HepG2 (cell line): Measurements from ENCODE around the gene SOX12. TPM values are rescaled to one million over a fixed set of nuclear protein-coding genes. Genes with fewer than 3 reads are reported as not detected.

Experiments
- ATF1 ChIP-seq: IDR thresholded peaks from 2 replicates; pipeline ENCODE4 v1.6.1; 2016; ENCODE audit warnings: mild to moderate bottlenecking, control low read depth
- CCDC6 ChIP-seq: sonication (generic); formaldehyde crosslinking; IDR thresholded peaks from 2 replicates; pipeline ENCODE4 v1.8.1; 2022; ENCODE audit warnings: mild to moderate bottlenecking, missing genetic modification reagents, moderate library complexity
- E2F2 ChIP-seq: sonication (generic); formaldehyde crosslinking; IDR thresholded peaks from 2 replicates; pipeline ENCODE4 v1.4.0; 2020; ENCODE audit warnings: missing genetic modification reagents, borderline replicate concordance
- ELF4 ChIP-seq: sonication (generic); formaldehyde crosslinking; IDR thresholded peaks from 2 replicates; pipeline ENCODE4 v1.5.0; 2020; ENCODE audit warnings: missing genetic modification reagents, mild to moderate bottlenecking, moderate library complexity, borderline replicate concordance
- HDAC1 ChIP-seq: sonication (generic); formaldehyde crosslinking; IDR thresholded peaks from 2 replicates; pipeline ENCODE4 v1.5.1; 2020; ENCODE audit warnings: mild to moderate bottlenecking, missing genetic modification reagents
- KDM5B ChIP-seq: sonication (generic); formaldehyde crosslinking; IDR thresholded peaks from 2 replicates; pipeline ENCODE4 v1.4.0; 2020; ENCODE audit warnings: missing genetic modification reagents, mild to moderate bottlenecking, borderline replicate concordance
- MBD4 ChIP-seq: IDR thresholded peaks from 2 replicates; pipeline ENCODE4 v1.6.1; 2012; ENCODE audit warnings: low read length, inconsistent platforms, borderline replicate concordance
- MED13 ChIP-seq: sonication (generic); formaldehyde crosslinking; IDR thresholded peaks from 2 replicates; pipeline ENCODE4 v1.5.0; 2020; ENCODE audit warnings: missing genetic modification reagents
- NFYB ChIP-seq: sonication (generic); formaldehyde crosslinking; IDR thresholded peaks from 2 replicates; pipeline ENCODE4 v1.4.0; 2020; ENCODE audit warnings: missing genetic modification reagents
- NKX3-1 ChIP-seq: sonication (generic); formaldehyde crosslinking; IDR thresholded peaks from 2 replicates; pipeline ENCODE4 v1.5.0; 2020; ENCODE audit warnings: missing genetic modification reagents
- RBFOX2 ChIP-seq: fragments of 200-400 bp; formaldehyde crosslinking; IDR thresholded peaks from 2 replicates; pipeline ENCODE4 v1.6.1; 2017; ENCODE audit warnings: low read depth, mild to moderate bottlenecking, low read length
- REL ChIP-seq: sonication (generic); formaldehyde crosslinking; conservative IDR thresholded peaks from 2 replicates; pipeline ENCODE4 v1.8.0; 2022; ENCODE audit warnings: mild to moderate bottlenecking, missing genetic modification reagents, moderate library complexity
- STAG1 ChIP-seq: sonication (generic); formaldehyde crosslinking; IDR thresholded peaks from 2 replicates; pipeline ENCODE4 v1.4.0; 2020; ENCODE audit warnings: missing genetic modification reagents
- USF2 ChIP-seq, 2 experiments: sonication (generic) in 1 of 2; formaldehyde crosslinking in 1 of 2; IDR thresholded peaks; 2 replicates each; pipeline versions ENCODE4 v1.5.1 to v1.6.1; 2011 to 2020; ENCODE audit warnings: borderline replicate concordance in 1 of 2, low read depth in 1 of 2, low read length in 1 of 2, mild to moderate bottlenecking in 1 of 2, missing genetic modification reagents in 1 of 2, moderate library complexity in 1 of 2
- ZBTB34 ChIP-seq: sonication (generic); formaldehyde crosslinking; IDR thresholded peaks from 2 replicates; pipeline ENCODE4 v1.8.0; 2022; ENCODE audit warnings: mild to moderate bottlenecking, missing genetic modification reagents
- ZBTB8A ChIP-seq: sonication (generic); formaldehyde crosslinking; IDR thresholded peaks from 2 replicates; pipeline ENCODE4 v1.4.0; 2020; ENCODE audit warnings: mild to moderate bottlenecking, low read depth, missing genetic modification reagents, borderline replicate concordance
- ZC3H13 ChIP-seq: sonication (generic); formaldehyde crosslinking; IDR thresholded peaks from 2 replicates; pipeline ENCODE4 v1.8.1; 2023; ENCODE audit warnings: mild to moderate bottlenecking, missing genetic modification reagents, moderate library complexity
- ZC3H4 ChIP-seq: sonication (generic); formaldehyde crosslinking; IDR thresholded peaks from 2 replicates; pipeline ENCODE4 v1.4.0; 2020; ENCODE audit warnings: missing genetic modification reagents, borderline replicate concordance
- ZNF331 ChIP-seq: sonication (generic); formaldehyde crosslinking; IDR thresholded peaks from 2 replicates; pipeline ENCODE4 v1.4.0; 2020; ENCODE audit warnings: missing genetic modification reagents
- ZNF367 ChIP-seq: sonication (generic); formaldehyde crosslinking; IDR thresholded peaks from 2 replicates; pipeline ENCODE4 v1.4.0; 2020; ENCODE audit warnings: missing genetic modification reagents, borderline replicate concordance
- ZNF484 ChIP-seq: sonication (generic); formaldehyde crosslinking; IDR thresholded peaks from 2 replicates; pipeline ENCODE4 v1.5.1; 2020; ENCODE audit warnings: mild to moderate bottlenecking, low read depth, missing genetic modification reagents, borderline replicate concordance
- ZNF577 ChIP-seq: sonication (generic); formaldehyde crosslinking; IDR thresholded peaks from 2 replicates; pipeline ENCODE4 v1.4.0; 2020; ENCODE audit warnings: mild to moderate bottlenecking, low read depth, missing genetic modification reagents, borderline replicate concordance
- ZNF597 ChIP-seq: sonication (generic); formaldehyde crosslinking; IDR thresholded peaks from 2 replicates; pipeline ENCODE4 v1.5.0; 2020; ENCODE audit warnings: missing genetic modification reagents
- ZNF678 ChIP-seq: sonication (generic); formaldehyde crosslinking; IDR thresholded peaks from 2 replicates; pipeline ENCODE4 v1.4.0; 2020; ENCODE audit warnings: mild to moderate bottlenecking, missing genetic modification reagents
- polyA plus RNA-seq, 8 experiments: library from polyadenylated mRNA; depleted of rRNA in 3 of 8; stranded (reverse) in 7 of 8; unstranded in 1 of 8; fragments of >200 nt; fragmentation: Illumina TruSeq in 4 of 8; extraction: Trizol in 4 of 8; gene quantifications; 2 replicates each; pipeline versions ENCODE4 v1.2.1 to v1.2.3, GENCODE V29; 2011 to 2016; ENCODE audit warnings: low read depth in 4 of 8, missing spikeins in 1 of 8, mixed read lengths in 1 of 8; ENCODE audit not compliant: insufficient read depth in 1 of 8
- total RNA-seq, 5 experiments: library from RNA; depleted of rRNA; stranded (reverse); fragments of >200 nt; fragmentation: Illumina TruSeq; extraction: Trizol; gene quantifications; 2 replicates each; pipeline ENCODE4 v1.2.3, GENCODE V29; 2016; ENCODE audit warnings: low read depth in 1 of 5

SOX12 gene
- total and polyA plus RNA-seq, 2 of the 13 experiments (the other 11 are each of a cell fraction or from before 2014, with no cell fraction given): 10.0 to 18.7 TPM

- TF ChIP-seq ZNF367 (CRISPR knock-in tag): no peak
- TF ChIP-seq KDM5B: peak; percentile 82; the same call in 1 of the 2 replicates
- TF ChIP-seq ZC3H13 (CRISPR knock-in tag): peak; percentile 89
- TF ChIP-seq RBFOX2: peak; percentile 13
- TF ChIP-seq HDAC1: peak; percentile 96
- no peak for TF ChIP-seq MBD4
- TF ChIP-seq NKX3-1 (CRISPR knock-in tag): 0 out of 2 replicates have a peak, but pooled peaks have one; percentile 25
- peak; percentile 64; the same call in 1 of the 2 replicates for TF ChIP-seq ZBTB34 (CRISPR knock-in tag)
- no peak for TF ChIP-seq REL
- no peak for TF ChIP-seq E2F2 (CRISPR knock-in tag)
- TF ChIP-seq ATF1 (CRISPR knock-in tag): no peak
- TF ChIP-seq ZNF678 (CRISPR knock-in tag): no peak
- TF ChIP-seq ZNF597 (CRISPR knock-in tag): no peak
- TF ChIP-seq NFYB (CRISPR knock-in tag): no peak
- TF ChIP-seq ZNF484 (CRISPR knock-in tag): no peak; the same call in 1 of the 2 replicates
- TF ChIP-seq CCDC6 (CRISPR knock-in tag): peak; percentile 98
- TF ChIP-seq ZC3H4 (CRISPR knock-in tag): peak; percentile 93; the same call in 1 of the 2 replicates
- TF ChIP-seq ELF4 (CRISPR knock-in tag): no peak
- TF ChIP-seq ZNF331 (CRISPR knock-in tag): peak; percentile 99
- 0 out of 2 replicates have a peak, but pooled peaks have one; percentile 46 for TF ChIP-seq ZNF577 (CRISPR knock-in tag)
- TF ChIP-seq ZBTB8A (CRISPR knock-in tag): no peak; the same call in 1 of the 2 replicates
- peak; percentile 55 for TF ChIP-seq USF2 (IDR thresholded peaks at IDR 0.05; ENCODE audit: low read depth, low read length)
- peak; percentile 81; the same call in 1 of the 2 replicates for TF ChIP-seq USF2 (CRISPR knock-in tag; IDR thresholded peaks at IDR 0.05; ENCODE audit: borderline replicate concordance)
- TF ChIP-seq MED13: peak; percentile 89; the same call in 1 of the 2 replicates
- TF ChIP-seq STAG1 (CRISPR knock-in tag): peak; percentile 12; the same call in 1 of the 2 replicates
These were observed 46.6 kb downstream of the SOX12 start (continued) for GRCh38 chr20:371755-372542.
